Gastrocnemius medialis (tissue), 4 donors: ENCODE results near the gene AP3S2. TPM values are rescaled to one million over a fixed set of nuclear protein-coding genes. Genes with fewer than 3 reads are reported as not detected.
"Not testable (repeated sequence)": the region's sequence is repeated elsewhere in the genome, so short reads cannot be mapped to it uniquely, and the experiment has no call there.

ENCODE experiments used
- ATAC-seq, 2 donors: fragments of 150-250 bp; one replicate each; pipeline ENCODE4 v1.9.1; 2016
- DNase-seq, 2 donors: peaks; one replicate each; pipeline ENCODE4 v3.0.0-alpha.2; 2019
- H3K27ac ChIP-seq, 4 donors: fragments of 200-600 bp; sonication (generic); 1 replicate in 1 of 4; 2 replicates in 3 of 4; pipeline ENCODE4 v1.5.1; 2016 to 2018; ENCODE audit warnings: mild to moderate bottlenecking in 2 of 4, moderate library complexity in 1 of 4
- H3K27me3 ChIP-seq, 3 donors: fragments of 200-600 bp; sonication (generic) in 2 of 3; 1 replicate in 1 of 3; 2 replicates in 2 of 3; pipeline versions ENCODE4 v1.5.1 to v1.6.0; 2016 to 2019; ENCODE audit warnings: mild to moderate bottlenecking in 1 of 3, moderate library complexity in 1 of 3
- H3K36me3 ChIP-seq, 2 donors: fragments of 200-600 bp; sonication (generic) in 1 of 2; one replicate each; pipeline ENCODE4 v1.5.1; 2017 to 2018
- H3K4me1 ChIP-seq, 2 donors: fragments of 200-600 bp; sonication (generic) in 1 of 2; one replicate each; pipeline ENCODE4 v1.5.1; 2016 to 2017; ENCODE audit warnings: mild to moderate bottlenecking in 2 of 2
- H3K4me3 ChIP-seq, 4 donors: fragments of 200-600 bp; sonication (generic) in 3 of 4; 1 replicate in 1 of 4; 2 replicates in 3 of 4; pipeline ENCODE4 v1.5.1; 2016 to 2019; ENCODE audit warnings: mild to moderate bottlenecking in 2 of 4
- H3K9me3 ChIP-seq, 3 donors: fragments of 200-600 bp; sonication (generic) in 2 of 3; 1 replicate in 1 of 3; 2 replicates in 2 of 3; pipeline ENCODE4 v1.5.1; 2016 to 2019
- POLR2A ChIP-seq, 2 donors: fragments of 450-650 bp; IDR thresholded peaks; one replicate each; pipeline ENCODE4 v1.6.1; 2017; ENCODE audit warnings: antibody characterized with exemption in 2 of 2, mild to moderate bottlenecking in 2 of 2, moderate library complexity in 2 of 2
- in situ Hi-C, 4 donors: fragments of 200-750 bp; cut with MboI; loops; one replicate each; pipeline versions ENCODE4 v1.15.0 to v1.8.0; 2017; ENCODE audit warnings: low sequenced_read_pairs in 4 of 4
- intact Hi-C: fragments of 100-400 bp; cut with DNase I; formaldehyde crosslinking; loops from one replicate; pipeline ENCODE4 v1.15.1; 2023; ENCODE audit warnings: low total_unique reads
- total RNA-seq, 4 donors: library from RNA; depleted of rRNA; stranded (reverse); fragments of >200 nt; gene quantifications; one replicate each; pipeline versions ENCODE4 v1.1.0 to v1.2.3, GENCODE V29; 2016
- TF ChIP-seq, protein P1 (sequence below), 5 experiments: fragments of 450-650 bp in 3 of 5; fragments of 200-600 bp in 2 of 5; sonication (generic) in 2 of 5; IDR thresholded peaks in 4 of 5; conservative IDR thresholded peaks in 1 of 5; 1 replicate in 4 of 5; 2 replicates in 1 of 5; pipeline ENCODE4 v1.5.1; 2016 to 2019; ENCODE audit warnings: antibody characterized with exemption in 5 of 5, mild to moderate bottlenecking in 3 of 5, moderate library complexity in 3 of 5

Gene AP3S2
- total RNA-seq, 4 donors from 2014 or later: 48.4 to 82.6 (median 71.3) TPM

- TF ChIP-seq, protein P1, sequence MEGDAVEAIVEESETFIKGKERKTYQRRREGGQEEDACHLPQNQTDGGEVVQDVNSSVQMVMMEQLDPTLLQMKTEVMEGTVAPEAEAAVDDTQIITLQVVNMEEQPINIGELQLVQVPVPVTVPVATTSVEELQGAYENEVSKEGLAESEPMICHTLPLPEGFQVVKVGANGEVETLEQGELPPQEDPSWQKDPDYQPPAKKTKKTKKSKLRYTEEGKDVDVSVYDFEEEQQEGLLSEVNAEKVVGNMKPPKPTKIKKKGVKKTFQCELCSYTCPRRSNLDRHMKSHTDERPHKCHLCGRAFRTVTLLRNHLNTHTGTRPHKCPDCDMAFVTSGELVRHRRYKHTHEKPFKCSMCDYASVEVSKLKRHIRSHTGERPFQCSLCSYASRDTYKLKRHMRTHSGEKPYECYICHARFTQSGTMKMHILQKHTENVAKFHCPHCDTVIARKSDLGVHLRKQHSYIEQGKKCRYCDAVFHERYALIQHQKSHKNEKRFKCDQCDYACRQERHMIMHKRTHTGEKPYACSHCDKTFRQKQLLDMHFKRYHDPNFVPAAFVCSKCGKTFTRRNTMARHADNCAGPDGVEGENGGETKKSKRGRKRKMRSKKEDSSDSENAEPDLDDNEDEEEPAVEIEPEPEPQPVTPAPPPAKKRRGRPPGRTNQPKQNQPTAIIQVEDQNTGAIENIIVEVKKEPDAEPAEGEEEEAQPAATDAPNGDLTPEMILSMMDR (IDR thresholded peaks at IDR 0.05 in 4 of 5, conservative IDR thresholded peaks at IDR 0.05 in 1 of 5): no peak
- no peak for TF ChIP-seq POLR2A (IDR thresholded peaks at IDR 0.05)
- Histone ChIP-seq H3K36me3 (no peaks in the 10 kb centered on the region), H3K27ac (no peak overlapping the region), H3K9me3 (no peaks in the 10 kb centered on the region), H3K4me3 (no peak overlapping the region), H3K27me3 (no peaks in the 10 kb centered on the region), H3K4me1 (no peaks in the 10 kb centered on the region)
- in situ Hi-C loops (no loop called here), intact Hi-C loops (no loop called here)
- DNase-seq: no peak
- no peak for ATAC-seq
Observed at GRCh38 chr15:89784686-89784960, 109.2 kb downstream of the AP3S2 start.

- in situ Hi-C loops (no loop called here), intact Hi-C loops (no loop called here)
- no peaks in the 10 kb centered on the region for H3K9me3 ChIP-seq
- TF ChIP-seq, protein P1 (IDR thresholded peaks at IDR 0.05 in 4 of 5, conservative IDR thresholded peaks at IDR 0.05 in 1 of 5): no peak
- TF ChIP-seq POLR2A (IDR thresholded peaks at IDR 0.05): no peak
- ATAC-seq (no peak), DNase-seq (no peak)
- no peaks in the 10 kb centered on the region for H3K36me3 ChIP-seq
- H3K4me3 ChIP-seq: no peak overlapping the region
- H3K27ac ChIP-seq: no peak overlapping the region
- no peaks in the 10 kb centered on the region for H3K4me1 ChIP-seq
- no peaks in the 10 kb centered on the region for H3K27me3 ChIP-seq
Observed at GRCh38 chr15:89783861-89784685, 109.7 kb downstream of the AP3S2 start.

GRCh38 chr15:89783111-89783860 lies 110.5 kb downstream of the AP3S2 start:
- in situ Hi-C loops (no loop called here), intact Hi-C loops (no loop called here)
- TF ChIP-seq, protein P1 (IDR thresholded peaks at IDR 0.05 in 4 of 5, conservative IDR thresholded peaks at IDR 0.05 in 1 of 5): no peak
- no peak for TF ChIP-seq POLR2A (IDR thresholded peaks at IDR 0.05)
- no peaks in the 10 kb centered on the region for H3K4me1 ChIP-seq
- H3K36me3 ChIP-seq: no peaks in the 10 kb centered on the region
- no peak for DNase-seq
- no peaks in the 10 kb centered on the region for H3K9me3 ChIP-seq
- no peak for ATAC-seq
- H3K4me3 ChIP-seq: no peak overlapping the region
- H3K27ac ChIP-seq: no peak overlapping the region
- H3K27me3 ChIP-seq: no peaks in the 10 kb centered on the region

DNA sequence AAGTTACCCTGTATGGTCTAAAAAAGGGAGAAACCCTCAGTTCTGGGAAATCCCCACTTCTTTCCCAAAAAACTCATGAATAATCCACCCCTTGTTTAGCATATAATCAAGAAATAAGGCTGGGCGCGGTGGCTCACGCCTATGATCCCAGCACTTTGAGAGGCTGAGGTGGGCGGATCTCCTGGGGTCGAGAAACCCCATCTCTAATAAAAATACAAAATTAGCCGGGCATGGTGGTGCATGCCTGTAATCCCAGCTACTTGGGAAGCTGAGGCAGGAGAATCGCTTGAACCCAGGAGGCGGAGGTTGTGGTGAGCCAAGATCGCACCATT lies 111.2 kb downstream of the AP3S2 start:
- in situ Hi-C loops, DNase-seq, H3K36me3 ChIP-seq, H3K4me3 ChIP-seq, H3K27ac ChIP-seq, H3K4me1 ChIP-seq, ATAC-seq, intact Hi-C loops, H3K9me3 ChIP-seq, H3K27me3 ChIP-seq: not testable (repeated sequence)

GRCh38 chr15:89781891-89782618 lies 111.7 kb downstream of the AP3S2 start:
- H3K4me1 ChIP-seq: no peaks in the 10 kb centered on the region
- no peak overlapping the region for H3K27ac ChIP-seq
- H3K36me3 ChIP-seq: no peaks in the 10 kb centered on the region
- intact Hi-C loops (no loop called here), in situ Hi-C loops (no loop called here)
- no peaks in the 10 kb centered on the region for H3K27me3 ChIP-seq
- DNase-seq (no peak), ATAC-seq (no peak)
- no peak overlapping the region for H3K4me3 ChIP-seq
- no peak for TF ChIP-seq POLR2A (IDR thresholded peaks at IDR 0.05)
- TF ChIP-seq, protein P1 (IDR thresholded peaks at IDR 0.05 in 4 of 5, conservative IDR thresholded peaks at IDR 0.05 in 1 of 5): no peak
- H3K9me3 ChIP-seq: no peaks in the 10 kb centered on the region
